K562 (cell line): ENCODE measurements around the gene MTG2. TPM values are rescaled to one million over a fixed set of nuclear protein-coding genes. Genes with fewer than 3 reads are reported as not detected.

Source experiments
- ARID3A ChIP-seq: IDR thresholded peaks from 2 replicates; pipeline ENCODE4 v1.6.1; 2012; ENCODE audit warnings: low read depth, low read length, improper control_type of control experiment, borderline replicate concordance
- CEBPB ChIP-seq: fragments of 450-650 bp; IDR thresholded peaks from 2 replicates; pipeline ENCODE4 v1.6.1; 2016; ENCODE audit warnings: missing genetic modification characterization, missing compliant biosample characterization
- HCFC1 ChIP-seq: IDR thresholded peaks from 2 replicates; pipeline ENCODE4 v1.6.1; 2012; ENCODE audit warnings: low read depth, low read length, improper control_type of control experiment
- MED1 ChIP-seq: sonication (generic); formaldehyde crosslinking; IDR thresholded peaks from 2 replicates; pipeline ENCODE4 v1.8.1; 2023; ENCODE audit warnings: missing genetic modification reagents, borderline replicate concordance
- NFIC ChIP-seq: fragments of 450-650 bp; IDR thresholded peaks from 2 replicates; pipeline ENCODE4 v1.6.1; 2017; ENCODE audit warnings: mild to moderate bottlenecking, inconsistent platforms
- RCOR1 ChIP-seq, 2 experiments: IDR thresholded peaks; 2 replicates each; pipeline ENCODE4 v1.6.1; 2012; ENCODE audit warnings: low read depth in 2 of 2, low read length in 2 of 2, borderline replicate concordance in 1 of 2, improper control_type of control experiment in 1 of 2
- SMARCC2 ChIP-seq: fragments of 450-650 bp; IDR thresholded peaks from 2 replicates; pipeline ENCODE4 v1.6.1; 2017; ENCODE audit warnings: antibody characterized with exemption, moderate library complexity, mild to moderate bottlenecking, low read depth
- SNIP1 ChIP-seq: fragments of 450-650 bp; IDR thresholded peaks from 2 replicates; pipeline ENCODE4 v1.7.1; 2017; ENCODE audit warnings: low read depth, mild to moderate bottlenecking
- TOE1 ChIP-seq, 2 experiments: fragments of 450-650 bp in 1 of 2; sonication (generic) in 1 of 2; formaldehyde crosslinking in 1 of 2; IDR thresholded peaks; 2 replicates each; pipeline versions ENCODE4 v1.7.1 to v1.8.0; 2016 to 2022; ENCODE audit warnings: borderline replicate concordance in 2 of 2, mild to moderate bottlenecking in 2 of 2, antibody characterized with exemption in 1 of 2, inconsistent platforms in 1 of 2, low read depth in 1 of 2, missing genetic modification reagents in 1 of 2, moderate library complexity in 1 of 2
- ZBTB2 ChIP-seq: fragments of 450-650 bp; IDR thresholded peaks from 2 replicates; pipeline ENCODE4 v1.6.1; 2016; ENCODE audit warnings: antibody characterized with exemption
- ZNF253 ChIP-seq: fragments of 250-450 bp; sonication (Bioruptor Pico); conservative IDR thresholded peaks from 2 replicates; pipeline ENCODE4 v1.6.1; 2021; ENCODE audit warnings: mild to moderate bottlenecking
- ZNF277 ChIP-seq: fragments of 250-450 bp; sonication (Bioruptor Pico); IDR thresholded peaks from 2 replicates; pipeline ENCODE4 v1.8.0; 2022; ENCODE audit warnings: inconsistent platforms, mild to moderate bottlenecking, moderate library complexity, borderline replicate concordance
- ZNF507 ChIP-seq: conservative IDR thresholded peaks from 2 replicates; pipeline ENCODE4 v1.6.1; 2017; ENCODE audit warnings: missing genetic modification characterization, missing compliant biosample characterization
- ZSCAN32 ChIP-seq: fragments of 450-650 bp; formaldehyde crosslinking; IDR thresholded peaks from 2 replicates; pipeline ENCODE4 v1.4.0; 2020; ENCODE audit warnings: mild to moderate bottlenecking, moderate library complexity
- polyA plus RNA-seq, 8 experiments: library from polyadenylated mRNA; depleted of rRNA in 4 of 8; stranded (reverse) in 5 of 8; unstranded in 3 of 8; fragments of >200 nt; fragmentation: Nextera tagmentation in 2 of 8; fragmentation: Illumina TruSeq in 1 of 8; extraction: Ambion mirVana in 2 of 8; extraction: Trizol in 1 of 8; gene quantifications; 2 replicates each; pipeline versions ENCODE4 v1.2.1 to v1.2.3, GENCODE V29; 2011 to 2014; ENCODE audit warnings: inconsistent platforms in 1 of 8, missing spikeins in 1 of 8
- total RNA-seq, 7 experiments: library from RNA; depleted of rRNA in 6 of 7; stranded (reverse); fragments of >200 nt in 6 of 7; fragmentation: Illumina TruSeq in 2 of 7; extraction: Trizol in 2 of 7; gene quantifications; 2 replicates each; pipeline versions ENCODE4 v1.2.1 to v1.2.3, GENCODE V29; 2011 to 2021; ENCODE audit warnings: low replicate concordance in 1 of 7
- TF ChIP-seq, protein P1 (sequence below): sonication (generic); formaldehyde crosslinking; IDR thresholded peaks from 2 replicates; pipeline ENCODE4 v1.8.1; 2023; ENCODE audit warnings: mild to moderate bottlenecking, missing genetic modification reagents
- TF ChIP-seq, protein P2 (sequence below): fragments of 250-450 bp; sonication (Bioruptor Pico); IDR thresholded peaks from 2 replicates; pipeline ENCODE4 v1.6.1; 2021; ENCODE audit warnings: mild to moderate bottlenecking
- TF ChIP-seq, protein P3 (sequence below), 2 experiments: fragments of 200-800 bp in 1 of 2; sonication (Bioruptor generic) in 1 of 2; sonication (generic) in 1 of 2; formaldehyde crosslinking in 1 of 2; IDR thresholded peaks in 1 of 2; conservative IDR thresholded peaks in 1 of 2; 2 replicates each; pipeline versions ENCODE4 v1.5.0 to v1.6.1; 2016 to 2020; ENCODE audit warnings: missing compliant biosample characterization in 1 of 2, missing genetic modification characterization in 1 of 2, missing genetic modification reagents in 1 of 2

The MTG2 gene
- total and polyA plus RNA-seq, 9 of the 15 experiments (the other 6 are each of a cell fraction or from before 2014, with no cell fraction given) = 8.7 to 67.5 (median 44.5) TPM

GRCh38 chr20:62143957-62144825 is 38.6 kb upstream of the MTG2 start (continued):
- TF ChIP-seq ARID3A (no peak), ZNF253 (CRISPR knock-in tag) (no peak), CEBPB (tag) (no peak), ZSCAN32 (no peak), MED1 (CRISPR knock-in tag) (no peak), NFIC (no peak), RCOR1 (IDR thresholded peaks at IDR 0.05; ENCODE audit: borderline replicate concordance in 1 of 2, low read depth in 2 of 2, low read length in 2 of 2) (0 out of 4 replicates have a peak, but pooled peaks of 1 of the 2 experiments have one; percentile 46), TOE1 (IDR thresholded peaks at IDR 0.05; ENCODE audit: borderline replicate concordance) (no peak), TOE1 (CRISPR knock-in tag; IDR thresholded peaks at IDR 0.05; ENCODE audit: borderline replicate concordance, low read depth) (no peak), ZBTB2 (0 out of 2 replicates have a peak, but pooled peaks have one; percentile 56), HCFC1 (no peak), SMARCC2 (no peak), ZNF507 (no peak), ZNF277 (CRISPR knock-in tag) (no peak), SNIP1 (no peak)
- TF ChIP-seq, protein P1, sequence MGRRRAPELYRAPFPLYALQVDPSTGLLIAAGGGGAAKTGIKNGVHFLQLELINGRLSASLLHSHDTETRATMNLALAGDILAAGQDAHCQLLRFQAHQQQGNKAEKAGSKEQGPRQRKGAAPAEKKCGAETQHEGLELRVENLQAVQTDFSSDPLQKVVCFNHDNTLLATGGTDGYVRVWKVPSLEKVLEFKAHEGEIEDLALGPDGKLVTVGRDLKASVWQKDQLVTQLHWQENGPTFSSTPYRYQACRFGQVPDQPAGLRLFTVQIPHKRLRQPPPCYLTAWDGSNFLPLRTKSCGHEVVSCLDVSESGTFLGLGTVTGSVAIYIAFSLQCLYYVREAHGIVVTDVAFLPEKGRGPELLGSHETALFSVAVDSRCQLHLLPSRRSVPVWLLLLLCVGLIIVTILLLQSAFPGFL (CRISPR knock-in tag) = no peak
- TF ChIP-seq, protein P2, sequence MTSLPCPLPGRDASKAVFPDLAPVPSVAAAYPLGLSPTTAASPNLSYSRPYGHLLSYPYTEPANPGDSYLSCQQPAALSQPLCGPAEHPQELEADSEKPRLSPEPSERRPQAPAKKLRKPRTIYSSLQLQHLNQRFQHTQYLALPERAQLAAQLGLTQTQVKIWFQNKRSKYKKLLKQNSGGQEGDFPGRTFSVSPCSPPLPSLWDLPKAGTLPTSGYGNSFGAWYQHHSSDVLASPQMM (CRISPR knock-in tag) = no peak
- TF ChIP-seq, protein P3, sequence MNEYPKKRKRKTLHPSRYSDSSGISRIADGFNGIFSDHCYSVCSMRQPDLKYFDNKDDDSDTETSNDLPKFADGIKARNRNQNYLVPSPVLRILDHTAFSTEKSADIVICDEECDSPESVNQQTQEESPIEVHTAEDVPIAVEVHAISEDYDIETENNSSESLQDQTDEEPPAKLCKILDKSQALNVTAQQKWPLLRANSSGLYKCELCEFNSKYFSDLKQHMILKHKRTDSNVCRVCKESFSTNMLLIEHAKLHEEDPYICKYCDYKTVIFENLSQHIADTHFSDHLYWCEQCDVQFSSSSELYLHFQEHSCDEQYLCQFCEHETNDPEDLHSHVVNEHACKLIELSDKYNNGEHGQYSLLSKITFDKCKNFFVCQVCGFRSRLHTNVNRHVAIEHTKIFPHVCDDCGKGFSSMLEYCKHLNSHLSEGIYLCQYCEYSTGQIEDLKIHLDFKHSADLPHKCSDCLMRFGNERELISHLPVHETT (CRISPR knock-in tag; conservative IDR thresholded peaks at IDR 0.05 in 1 of 2, IDR thresholded peaks at IDR 0.05 in 1 of 2) = no peak
